T-helper 2 cell treated with Interferon-gamma antibody and Interleukin-4, amounts not matched to agents 5 μg/mL and 100 μg/mL, for 36 hours (primary cell): ENCODE measurements around the gene PSMB11.
"Not testable (repeated sequence)": the region's sequence is repeated elsewhere in the genome, so short reads cannot be mapped to it uniquely, and the experiment has no call there.

Experiments used
- DNase-seq: peaks from one replicate; pipeline ENCODE4 v3.0.0; 2021; ENCODE audit warnings: low spot score
- H3K27ac Mint-ChIP-seq: one replicate; pipeline ENCODE4 v1.8.0; 2021; ENCODE audit warnings: mild to moderate bottlenecking, mixed read lengths
- H3K27me3 Mint-ChIP-seq: one replicate; pipeline ENCODE4 v1.8.0; 2021; ENCODE audit warnings: low read depth, mixed read lengths
- H3K36me3 Mint-ChIP-seq: one replicate; pipeline ENCODE4 v1.8.0; 2021; ENCODE audit warnings: low read depth, mixed read lengths
- H3K4me1 Mint-ChIP-seq: one replicate; pipeline ENCODE4 v1.8.0; 2021; ENCODE audit warnings: low read depth, mixed read lengths
- H3K4me3 Mint-ChIP-seq: one replicate; pipeline ENCODE4 v1.8.0; 2022; ENCODE audit warnings: mild to moderate bottlenecking, moderate library complexity, mixed read lengths
- H3K9me3 Mint-ChIP-seq: one replicate; pipeline ENCODE4 v1.8.0; 2021; ENCODE audit warnings: mixed read lengths

Gene PSMB11

GRCh38 chr14:23042162-23042965 is at the start of gene PSMB11:
PSMB11 (plus strand) TSS chr14:23042212; CDS start chr14:23042226, 14 bp downstream.
- Mint-ChIP-seq H3K4me1 (no peaks in the 10 kb centered on the region), H3K27ac (no peak within 1 kb of the TSS), H3K36me3 (no peaks in the 10 kb centered on the region), H3K9me3 (no peaks in the 10 kb centered on the region), H3K27me3 (no peaks in the 10 kb centered on the region), H3K4me3 (no peak within 1 kb of the TSS)
- no peak for DNase-seq

GRCh38 chr14:22993517-22993916 is 48.5 kb upstream of the PSMB11 start:
- H3K27ac Mint-ChIP-seq: no peak overlapping the region
- no peaks in the 10 kb centered on the region for H3K36me3 Mint-ChIP-seq
- peaks cover 2% of the 10 kb centered on the region for H3K4me1 Mint-ChIP-seq
- H3K27me3 Mint-ChIP-seq: no peaks in the 10 kb centered on the region
- no peak for DNase-seq
- no peaks in the 10 kb centered on the region for H3K9me3 Mint-ChIP-seq
- no peak overlapping the region for H3K4me3 Mint-ChIP-seq

GRCh38 chr14:22994762-22995275 is 47.2 kb upstream of the PSMB11 start:
- no peaks in the 10 kb centered on the region for H3K36me3 Mint-ChIP-seq
- H3K4me3 Mint-ChIP-seq: no peak overlapping the region
- no peaks in the 10 kb centered on the region for H3K27me3 Mint-ChIP-seq
- H3K9me3 Mint-ChIP-seq: no peaks in the 10 kb centered on the region
- peaks cover 2% of the 10 kb centered on the region for H3K4me1 Mint-ChIP-seq
- DNase-seq: no peak
- no peak overlapping the region for H3K27ac Mint-ChIP-seq

- no peak for DNase-seq
- no peaks in the 10 kb centered on the region for H3K36me3 Mint-ChIP-seq
- no peaks in the 10 kb centered on the region for H3K27me3 Mint-ChIP-seq
- no peaks in the 10 kb centered on the region for H3K9me3 Mint-ChIP-seq
- H3K4me3 Mint-ChIP-seq: no peak overlapping the region
- peaks cover 2% of the 10 kb centered on the region for H3K4me1 Mint-ChIP-seq
- no peak overlapping the region for H3K27ac Mint-ChIP-seq
These were observed 46.0 kb upstream of the PSMB11 start for GRCh38 chr14:22995889-22996625.

GRCh38 chr14:22996768-22997654 is 45.0 kb upstream of the PSMB11 start:
- Mint-ChIP-seq H3K36me3 (no peaks in the 10 kb centered on the region), H3K4me1 (peaks cover 2% of the 10 kb centered on the region), H3K27me3 (no peaks in the 10 kb centered on the region), H3K9me3 (no peaks in the 10 kb centered on the region), H3K27ac (no peak overlapping the region), H3K4me3 (no peak overlapping the region)
- DNase-seq: no peak

GRCh38 chr14:22997676-22998323 is 44.2 kb upstream of the PSMB11 start:
- H3K36me3 Mint-ChIP-seq: no peaks in the 10 kb centered on the region
- no peak overlapping the region for H3K4me3 Mint-ChIP-seq
- no peak overlapping the region for H3K27ac Mint-ChIP-seq
- DNase-seq: no peak
- no peaks in the 10 kb centered on the region for H3K9me3 Mint-ChIP-seq
- H3K27me3 Mint-ChIP-seq: no peaks in the 10 kb centered on the region
- H3K4me1 Mint-ChIP-seq: peaks cover 2% of the 10 kb centered on the region

- Mint-ChIP-seq H3K36me3 (no peaks in the 10 kb centered on the region), H3K4me3 (no peak overlapping the region), H3K27ac (no peak overlapping the region), H3K4me1 (peaks cover 2% of the 10 kb centered on the region), H3K9me3 (no peaks in the 10 kb centered on the region), H3K27me3 (no peaks in the 10 kb centered on the region)
- DNase-seq: no peak
These were observed 43.5 kb upstream of the PSMB11 start for GRCh38 chr14:22998329-22999012.

- H3K4me1 Mint-ChIP-seq: peaks cover 11% of the 10 kb centered on the region
- no peak overlapping the region for H3K4me3 Mint-ChIP-seq
- H3K27ac Mint-ChIP-seq: no peak overlapping the region
- H3K9me3 Mint-ChIP-seq: no peaks in the 10 kb centered on the region
- no peaks in the 10 kb centered on the region for H3K36me3 Mint-ChIP-seq
- DNase-seq: no peak
- H3K27me3 Mint-ChIP-seq: no peaks in the 10 kb centered on the region
These were observed 41.2 kb upstream of the PSMB11 start for GRCh38 chr14:23000860-23001259.

GRCh38 chr14:23002592-23002991 is 39.4 kb upstream of the PSMB11 start:
- no peaks in the 10 kb centered on the region for H3K9me3 Mint-ChIP-seq
- H3K4me3 Mint-ChIP-seq: no peak overlapping the region
- no peak for DNase-seq
- no peak overlapping the region for H3K27ac Mint-ChIP-seq
- no peaks in the 10 kb centered on the region for H3K36me3 Mint-ChIP-seq
- H3K27me3 Mint-ChIP-seq: no peaks in the 10 kb centered on the region
- H3K4me1 Mint-ChIP-seq: peaks cover 20% of the 10 kb centered on the region

GRCh38 chr14:23004274-23004673 is 37.7 kb upstream of the PSMB11 start:
- not testable (repeated sequence) for H3K4me3 Mint-ChIP-seq, H3K9me3 Mint-ChIP-seq, DNase-seq, H3K36me3 Mint-ChIP-seq, H3K27ac Mint-ChIP-seq, H3K27me3 Mint-ChIP-seq
- peaks cover 33% of the 10 kb centered on the region for H3K4me1 Mint-ChIP-seq

GRCh38 chr14:23005451-23006187 is 36.4 kb upstream of the PSMB11 start:
- peak overlapping the region; percentile 94 for H3K4me3 Mint-ChIP-seq
- no peak for DNase-seq
- no peaks in the 10 kb centered on the region for H3K27me3 Mint-ChIP-seq
- H3K4me1 Mint-ChIP-seq: peaks cover 41% of the 10 kb centered on the region
- peak overlapping the region; percentile 96 for H3K27ac Mint-ChIP-seq
- H3K9me3 Mint-ChIP-seq: no peaks in the 10 kb centered on the region
- no peaks in the 10 kb centered on the region for H3K36me3 Mint-ChIP-seq

GRCh38 chr14:23006188-23006534 is 35.9 kb upstream of the PSMB11 start:
- no peaks in the 10 kb centered on the region for H3K27me3 Mint-ChIP-seq
- H3K4me1 Mint-ChIP-seq: peaks cover 41% of the 10 kb centered on the region
- H3K36me3 Mint-ChIP-seq: no peaks in the 10 kb centered on the region
- peak overlapping the region; percentile 96 for H3K27ac Mint-ChIP-seq
- no peaks in the 10 kb centered on the region for H3K9me3 Mint-ChIP-seq
- no peak for DNase-seq
- peak overlapping the region; percentile 94 for H3K4me3 Mint-ChIP-seq
